ENCODE measurements around the gene MACROD2. TPM values are rescaled to one million over a fixed set of nuclear protein-coding genes. Genes with fewer than 3 reads are reported as not detected.

Gene MACROD2
- total RNA-seq, 1 experiment from 2014 or later = 3.7 TPM

- no TSS peak for BruUV-seq (replicated peaks)
- H3K4me3 ChIP-seq (replicated peaks in 1 of 2; ENCODE audit: low read depth in 1 of 2, low read length in 2 of 2) = no peak overlapping the region
- H3K9ac ChIP-seq (ENCODE audit: low read length) = no peak overlapping the region
- ATAC-seq (no peak), DNase-seq (ENCODE audit: low read depth, low spot score) (no peak)
- H3K36me3 ChIP-seq (ENCODE audit: control insufficient read depth in 1 of 2, insufficient read depth in 2 of 2, low read length in 2 of 2) = no peaks in the 10 kb centered on the region
- H2AFZ ChIP-seq (ENCODE audit: low read depth, low read length, poor library complexity, severe bottlenecking) = no peak overlapping the region
- H3K27ac ChIP-seq (ENCODE audit: low read depth, low read length) = no peak overlapping the region
- RAD21 ChIA-PET (ENCODE audit: low non-redundant PET in 1 of 2, low total read pairs in 2 of 2, uncharacterized antibody in 2 of 2, unreplicated experiment in 2 of 2) = no interaction called here
- intact Hi-C loops (cut with micrococcal nuclease) = no loop called here
- no peaks in the 10 kb centered on the region for H3K79me2 ChIP-seq (ENCODE audit: insufficient read depth, low read length)
- H4K20me1 ChIP-seq (ENCODE audit: insufficient read depth) = no peaks in the 10 kb centered on the region
- H3K27me3 ChIP-seq (ENCODE audit: insufficient read depth, low read length) = no peaks in the 10 kb centered on the region
- CTCF ChIA-PET = no interaction called here
- POLR2A ChIA-PET = no interaction called here
- H3K9me3 ChIP-seq (ENCODE audit: control insufficient read depth in 1 of 2, insufficient read depth in 1 of 2, low read depth in 1 of 2, low read length in 2 of 2) = peaks cover 13% of the 10 kb centered on the region in 2 experiments; a peak in 2 of 4 replicates
- TF ChIP-seq SRF (IDR thresholded peaks at IDR 0.05; ENCODE audit: low read depth) (no peak), YY1 (IDR thresholded peaks at IDR 0.05; ENCODE audit: extremely low read depth, insufficient replicate concordance, low read depth, low read length) (no peak), REST (IDR thresholded peaks at IDR 0.05; ENCODE audit: low read depth) (no peak), ELF1 (IDR thresholded peaks at IDR 0.05; ENCODE audit: borderline replicate concordance, low read depth) (no peak), ATF3 (IDR thresholded peaks at IDR 0.05) (no peak), MAX (IDR thresholded peaks at IDR 0.05) (no peak), POLR2A (IDR thresholded peaks at IDR 0.05; ENCODE audit: borderline replicate concordance, extremely low read depth, insufficient read depth, insufficient read length) (no peak), CTCF (IDR thresholded peaks at IDR 0.05 in 2 of 3, conservative IDR thresholded peaks at IDR 0.05 in 1 of 3; ENCODE audit: borderline replicate concordance in 1 of 3, insufficient read depth in 1 of 3, low read depth in 2 of 3, low read length in 2 of 3) (no peak), EZH2phosphoT487 (IDR thresholded peaks at IDR 0.05; ENCODE audit: borderline replicate concordance) (no peak), RAD21 (IDR thresholded peaks at IDR 0.05; ENCODE audit: low read depth) (no peak)
- TF ChIP-seq, protein P1, sequence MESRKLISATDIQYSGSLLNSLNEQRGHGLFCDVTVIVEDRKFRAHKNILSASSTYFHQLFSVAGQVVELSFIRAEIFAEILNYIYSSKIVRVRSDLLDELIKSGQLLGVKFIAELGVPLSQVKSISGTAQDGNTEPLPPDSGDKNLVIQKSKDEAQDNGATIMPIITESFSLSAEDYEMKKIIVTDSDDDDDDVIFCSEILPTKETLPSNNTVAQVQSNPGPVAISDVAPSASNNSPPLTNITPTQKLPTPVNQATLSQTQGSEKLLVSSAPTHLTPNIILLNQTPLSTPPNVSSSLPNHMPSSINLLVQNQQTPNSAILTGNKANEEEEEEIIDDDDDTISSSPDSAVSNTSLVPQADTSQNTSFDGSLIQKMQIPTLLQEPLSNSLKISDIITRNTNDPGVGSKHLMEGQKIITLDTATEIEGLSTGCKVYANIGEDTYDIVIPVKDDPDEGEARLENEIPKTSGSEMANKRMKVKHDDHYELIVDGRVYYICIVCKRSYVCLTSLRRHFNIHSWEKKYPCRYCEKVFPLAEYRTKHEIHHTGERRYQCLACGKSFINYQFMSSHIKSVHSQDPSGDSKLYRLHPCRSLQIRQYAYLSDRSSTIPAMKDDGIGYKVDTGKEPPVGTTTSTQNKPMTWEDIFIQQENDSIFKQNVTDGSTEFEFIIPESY (IDR thresholded peaks at IDR 0.05; ENCODE audit: extremely low read depth, insufficient replicate concordance, low read length) = no peak
- H3K4me2 ChIP-seq (ENCODE audit: low read length) = no peak overlapping the region
- no peaks in the 10 kb centered on the region for H3K9me2 ChIP-seq (ENCODE audit: insufficient read depth)
- H3K4me1 ChIP-seq (ENCODE audit: control insufficient read depth in 1 of 2, insufficient read depth in 2 of 2, low read length in 2 of 2) = no peaks in the 10 kb centered on the region
These were observed 1856.4 kb downstream of the MACROD2 start for GRCh38 chr20:15851576-15852215.

Measured in HCT116 (cell line).